CD4-positive, alpha-beta T cell treated with Interleukin-15 for 1 hour (primary cell): ENCODE measurements around the gene LNP1.
A peak's percentile ranks its signal among the peaks of the same experiment; 100 is the strongest.
"Not testable (repeated sequence)": the region's sequence is repeated elsewhere in the genome, so short reads cannot be mapped to it uniquely, and the experiment has no call there.

ENCODE experiments used
- DNase-seq: peaks from one replicate; pipeline ENCODE4 v3.0.0-alpha.2; 2020

LNP1 gene, protein sequence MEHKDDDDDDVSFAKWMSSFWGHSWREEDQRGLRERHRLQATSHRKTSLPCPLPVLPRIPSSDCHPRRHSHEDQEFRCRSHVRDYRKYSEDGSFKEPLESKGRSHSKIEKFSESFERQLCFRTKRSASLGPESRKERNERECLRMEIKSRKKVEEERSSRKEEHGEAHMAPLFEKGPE

GRCh38 chr3:100400780-100401673, at the start of gene LNP1, which contains the start of gene TOMM70:
Gene LNP1, plus strand, starts transcription at chr3:100401539. Its CDS starts 28,191 bp downstream, at chr3:100429730.
Gene TOMM70, minus strand, starts transcription at chr3:100401089. Its CDS starts 140 bp downstream, at chr3:100400949.
- DNase-seq = peak; percentile 92

- DNase-seq = not testable (repeated sequence)
These were observed 49.6 kb upstream of the LNP1 start for GRCh38 chr3:100351770-100352169.

GRCh38 chr3:100352296-100353231, 48.8 kb upstream of the LNP1 start:
- no peak for DNase-seq

DNA sequence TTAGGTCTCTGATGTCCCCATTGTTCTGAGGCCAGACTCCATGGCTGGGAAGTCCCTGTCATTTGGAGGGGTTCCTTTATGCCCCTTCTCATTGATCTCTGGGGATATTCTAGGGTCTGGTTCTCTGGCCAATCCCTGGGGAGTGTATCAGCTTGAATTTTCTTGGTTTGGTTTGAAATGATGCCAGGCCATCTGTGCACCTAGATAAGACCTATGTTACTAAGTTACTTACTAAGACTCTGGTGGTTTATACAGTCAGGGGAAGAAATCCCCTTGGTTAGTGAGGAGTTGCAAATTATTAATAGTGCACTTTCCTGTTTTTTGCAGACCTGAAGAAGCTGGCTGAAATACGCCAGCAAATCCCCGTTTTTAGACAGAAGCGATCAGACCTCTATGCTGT, 46.5 kb upstream of the LNP1 start:
- no peak for DNase-seq

GRCh38 chr3:100358413-100358812, 42.9 kb upstream of the LNP1 start:
- DNase-seq = no peak

DNA sequence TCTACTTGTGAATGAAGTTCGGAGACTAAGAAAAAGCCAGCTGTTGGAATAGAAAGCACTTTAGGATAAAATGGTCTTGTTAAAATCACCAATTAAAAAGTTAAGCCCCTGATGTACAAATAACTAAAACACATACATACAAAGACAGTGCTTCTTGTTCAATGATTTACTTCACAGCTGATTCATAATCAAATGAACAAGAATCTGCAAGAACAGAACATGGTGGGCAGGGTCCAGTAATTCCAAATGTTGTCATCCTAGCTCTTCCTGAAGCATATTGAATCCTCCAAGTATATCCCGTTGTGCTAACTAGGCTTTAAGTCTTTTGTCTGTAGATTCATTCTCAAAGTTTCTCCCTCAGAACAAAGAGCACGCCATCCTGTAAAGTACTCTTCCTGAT, 42.3 kb upstream of the LNP1 start:
- DNase-seq = no peak

- DNase-seq = no peak
These were observed 40.4 kb upstream of the LNP1 start for GRCh38 chr3:100360757-100361496.

- DNase-seq = no peak
These were observed 39.4 kb upstream of the LNP1 start for GRCh38 chr3:100361897-100362296.

- no peak for DNase-seq
These were observed 36.9 kb upstream of the LNP1 start for GRCh38 chr3:100364421-100364820.

DNA sequence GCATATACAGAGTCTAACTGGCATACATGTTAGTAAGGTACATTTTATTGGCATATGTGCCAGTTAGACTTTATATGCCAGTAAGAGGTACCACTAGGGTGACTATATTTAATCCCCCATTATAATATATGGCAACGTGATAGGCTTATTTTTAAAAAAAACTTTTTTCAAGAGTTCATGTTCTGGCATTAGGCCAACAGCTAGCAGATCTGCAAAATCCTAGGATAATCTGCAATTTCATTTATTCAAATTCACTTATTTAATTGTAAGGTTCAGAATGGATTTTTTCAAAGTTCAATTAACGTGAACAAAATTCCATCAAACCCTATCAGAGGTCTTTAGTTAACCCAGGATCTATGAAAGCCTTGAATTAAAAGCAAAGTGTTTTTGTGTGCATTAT, 34.9 kb upstream of the LNP1 start:
- no peak for DNase-seq

DNA sequence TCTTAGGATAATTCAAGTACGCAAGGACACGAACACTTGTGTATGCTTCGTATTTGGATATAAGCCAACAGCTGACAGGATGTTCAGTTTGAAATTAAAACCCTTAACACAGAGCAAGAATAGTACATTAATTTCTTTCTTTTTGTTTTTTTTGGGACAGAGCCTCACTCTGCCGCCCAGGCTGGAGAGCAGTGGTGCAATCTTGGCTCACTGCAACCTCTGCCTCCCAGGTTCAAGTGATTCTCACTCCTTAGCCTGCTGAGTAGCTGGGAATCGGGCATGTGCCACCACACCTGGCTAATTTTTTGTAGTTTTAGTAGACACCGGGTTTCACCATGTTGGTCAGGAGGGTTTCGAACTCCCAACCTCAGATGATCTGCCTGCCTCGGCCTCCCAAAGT, 32.9 kb upstream of the LNP1 start:
- DNase-seq = no peak

DNA sequence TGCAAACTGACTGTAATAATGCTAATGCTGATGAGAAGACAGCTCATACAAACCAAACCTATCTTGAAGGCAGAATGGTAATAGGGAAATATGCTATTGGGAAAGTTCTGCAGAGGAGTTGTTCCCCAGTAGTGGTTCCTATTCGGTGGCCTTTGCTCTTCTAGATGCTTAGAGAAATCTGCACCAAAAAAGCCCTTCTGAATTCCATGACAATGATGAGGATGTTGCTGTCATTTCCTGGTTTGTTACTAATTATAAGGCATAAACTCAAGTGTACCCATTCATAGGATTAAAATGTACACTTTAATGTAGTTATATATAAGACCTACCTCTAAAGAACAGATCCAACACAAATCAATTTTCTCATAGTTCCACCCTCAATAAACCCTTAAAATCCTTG, 30.6 kb upstream of the LNP1 start:
- DNase-seq = no peak

GRCh38 chr3:100374521-100374920, 26.8 kb upstream of the LNP1 start:
- no peak for DNase-seq

DNA sequence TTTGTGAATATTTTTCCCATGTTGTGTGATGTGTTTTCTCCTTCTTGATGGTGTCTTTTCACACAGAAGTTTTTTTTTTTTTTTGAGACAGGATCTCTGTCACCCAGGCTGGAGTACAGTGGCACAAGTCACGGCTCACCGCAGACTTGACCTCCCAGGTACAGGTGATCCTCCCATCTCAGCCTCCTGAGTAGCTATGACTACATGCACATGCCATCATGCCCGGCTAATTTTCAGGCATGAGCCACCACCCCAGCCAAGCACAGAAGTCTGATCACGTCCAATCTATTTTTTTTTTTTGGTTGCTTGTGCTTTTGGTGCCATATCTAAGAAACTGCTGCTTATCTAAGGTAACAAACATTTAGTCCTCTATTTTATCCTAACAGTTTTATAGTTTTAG, 25.0 kb upstream of the LNP1 start:
- no peak for DNase-seq

- no peak for DNase-seq
These were observed 16.4 kb upstream of the LNP1 start for GRCh38 chr3:100384733-100385525.

DNA sequence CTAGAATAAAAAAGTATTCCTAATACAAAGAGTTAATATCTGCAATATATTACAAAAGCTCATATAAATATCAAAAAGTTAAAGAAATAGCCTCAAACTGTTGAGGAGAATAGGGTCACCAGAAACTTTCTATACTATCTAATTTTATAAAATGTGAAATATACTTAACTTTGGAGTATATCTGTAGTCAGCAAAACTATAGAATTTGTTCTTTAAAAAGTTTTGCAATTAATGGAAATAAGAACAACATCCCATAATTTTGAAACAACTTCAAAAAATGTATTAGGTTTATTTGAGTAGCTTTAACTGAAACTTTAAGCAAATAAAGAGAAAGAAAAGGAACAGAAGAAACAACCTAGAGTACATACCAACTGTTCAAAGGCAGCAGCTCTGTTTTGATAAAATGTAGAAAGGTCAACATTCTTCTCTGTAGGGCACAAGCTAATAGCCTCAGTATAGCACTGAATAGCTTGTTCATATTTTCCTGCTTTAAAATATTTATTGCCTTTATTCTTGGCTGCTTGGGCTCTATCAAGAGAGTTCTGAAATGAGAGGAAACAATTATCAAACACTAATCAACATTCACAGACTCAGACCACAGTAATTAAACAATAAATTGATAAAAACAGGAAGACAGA, 14.8 kb upstream of the LNP1 start:
- DNase-seq = no peak

- no peak for DNase-seq
These were observed 12.3 kb upstream of the LNP1 start for GRCh38 chr3:100389025-100389424.

DNA sequence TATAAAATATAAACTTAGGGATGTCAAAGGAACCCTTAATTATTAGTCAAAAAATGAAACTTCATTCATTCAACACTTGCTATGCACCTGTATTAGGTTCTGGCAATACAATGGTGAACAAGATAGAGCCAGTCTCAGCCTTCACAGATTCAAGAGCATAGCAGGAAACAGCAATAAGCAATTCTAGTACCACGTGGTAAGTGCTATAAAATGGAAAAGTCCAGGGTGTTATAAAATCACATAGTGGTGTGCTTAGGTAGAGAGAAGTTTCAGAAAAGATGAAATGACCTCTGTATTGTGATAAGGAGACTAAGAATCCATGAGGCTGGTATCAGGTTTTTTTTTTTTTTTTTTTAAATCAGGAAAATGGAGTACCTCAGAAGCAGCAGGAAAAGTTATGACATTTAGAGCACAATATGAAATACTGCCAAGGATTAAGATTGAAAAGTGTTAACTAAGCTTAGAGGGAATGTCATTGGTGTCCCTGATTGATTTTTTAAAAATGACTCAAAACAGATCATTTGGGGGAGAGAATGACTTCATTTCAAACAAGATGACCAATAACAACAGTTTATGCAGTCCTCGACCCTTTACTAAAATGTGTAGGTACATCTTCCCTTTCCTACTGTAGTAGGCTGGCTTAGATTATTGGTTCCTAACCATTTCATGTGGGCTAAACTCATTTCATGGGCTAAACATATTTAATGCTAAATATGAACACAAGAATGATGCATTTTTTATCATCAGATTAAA, 5.5 kb upstream of the LNP1 start:
- no peak for DNase-seq

- DNase-seq = no peak
These were observed 4.4 kb upstream of the LNP1 start for GRCh38 chr3:100396967-100397366.

DNA sequence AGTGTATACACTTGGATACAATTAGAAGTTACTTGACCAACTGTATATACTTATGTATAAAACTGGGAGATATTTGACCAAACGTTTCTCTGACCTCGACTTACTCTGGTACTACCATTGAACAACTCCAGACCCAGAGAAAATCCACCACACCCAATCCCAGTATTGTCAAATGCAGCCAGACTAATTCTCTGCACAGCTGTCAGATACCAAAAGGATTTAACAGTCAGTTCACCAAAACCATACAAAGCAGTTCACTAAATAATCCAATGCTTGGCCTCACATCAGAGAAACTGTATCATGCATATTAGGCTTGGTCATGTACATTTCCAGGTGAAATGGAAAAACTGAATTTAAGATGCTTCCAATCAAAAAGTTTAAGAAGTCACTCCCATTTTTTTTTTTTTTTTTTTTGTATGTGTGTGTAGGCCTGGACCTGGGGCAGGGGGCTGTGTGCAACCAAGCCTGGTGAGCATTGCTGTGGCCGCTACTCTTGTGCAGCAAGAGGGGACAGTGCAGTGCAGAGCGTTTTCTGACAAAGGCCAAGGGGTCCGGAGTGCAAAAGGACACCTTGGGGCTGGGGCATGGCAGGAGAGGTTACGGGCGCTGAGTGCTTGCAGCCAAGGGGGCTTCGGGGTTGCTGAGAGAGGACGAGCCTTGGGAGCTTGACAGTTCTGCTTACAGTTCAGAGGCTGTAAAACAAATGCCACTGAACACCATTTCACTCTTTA, 1.8 kb upstream of the LNP1 start:
- no peak for DNase-seq
